ENCODE measurements around the gene QDPR.

Gene QDPR

GRCh38 chr4:17511950-17512795 is at the start of gene QDPR:
Gene QDPR, minus strand, starts transcription at chr4:17512090. Its CDS starts 36 bp downstream, at chr4:17512054.
- Histone ChIP-seq H3K4me3 (ENCODE audit: low read length) (peak within 1 kb of the TSS; percentile 82), H3K27me3 (ENCODE audit: control insufficient read depth, insufficient read depth, low read length) (peaks cover 16% of the 10 kb centered on the region), H3K9ac (ENCODE audit: low read length) (peak within 1 kb of the TSS; percentile 75), H3K27ac (ENCODE audit: low read length) (no peak within 1 kb of the TSS), H3K36me3 (ENCODE audit: control insufficient read depth, low read depth, low read length) (peaks cover 9% of the 10 kb centered on the region), H3K9me3 (ENCODE audit: control insufficient read depth, low read depth, low read length) (no peaks in the 10 kb centered on the region), H3K4me1 (ENCODE audit: control insufficient read depth, low read depth, low read length) (peaks cover 14% of the 10 kb centered on the region)

- no peaks in the 10 kb centered on the region for H3K27me3 ChIP-seq (ENCODE audit: control insufficient read depth, insufficient read depth, low read length)
- H3K4me1 ChIP-seq (ENCODE audit: control insufficient read depth, low read depth, low read length) = no peaks in the 10 kb centered on the region
- no peaks in the 10 kb centered on the region for H3K9me3 ChIP-seq (ENCODE audit: control insufficient read depth, low read depth, low read length)
- no peak overlapping the region for H3K27ac ChIP-seq (ENCODE audit: low read length)
- H3K9ac ChIP-seq (ENCODE audit: low read length) = no peak overlapping the region
- no peak overlapping the region for H3K4me3 ChIP-seq (ENCODE audit: low read length)
- no peaks in the 10 kb centered on the region for H3K36me3 ChIP-seq (ENCODE audit: control insufficient read depth, low read depth, low read length)
Measured at GRCh38 chr4:17561195-17561909, 49.5 kb upstream of the QDPR start.

GRCh38 chr4:17560065-17560673 is 48.3 kb upstream of the QDPR start:
- no peaks in the 10 kb centered on the region for H3K27me3 ChIP-seq (ENCODE audit: control insufficient read depth, insufficient read depth, low read length)
- H3K4me3 ChIP-seq (ENCODE audit: low read length) = no peak overlapping the region
- H3K9me3 ChIP-seq (ENCODE audit: control insufficient read depth, low read depth, low read length) = no peaks in the 10 kb centered on the region
- H3K27ac ChIP-seq (ENCODE audit: low read length) = no peak overlapping the region
- H3K36me3 ChIP-seq (ENCODE audit: control insufficient read depth, low read depth, low read length) = no peaks in the 10 kb centered on the region
- no peaks in the 10 kb centered on the region for H3K4me1 ChIP-seq (ENCODE audit: control insufficient read depth, low read depth, low read length)
- no peak overlapping the region for H3K9ac ChIP-seq (ENCODE audit: low read length)

- H3K9me3 ChIP-seq (ENCODE audit: control insufficient read depth, low read depth, low read length) = no peaks in the 10 kb centered on the region
Measured at GRCh38 chr4:17559709-17560048, 47.8 kb upstream of the QDPR start.

GRCh38 chr4:17558941-17559708 is 47.2 kb upstream of the QDPR start:
- Histone ChIP-seq H3K4me1 (ENCODE audit: control insufficient read depth, low read depth, low read length) (no peaks in the 10 kb centered on the region), H3K9ac (ENCODE audit: low read length) (no peak overlapping the region), H3K4me3 (ENCODE audit: low read length) (no peak overlapping the region), H3K9me3 (ENCODE audit: control insufficient read depth, low read depth, low read length) (no peaks in the 10 kb centered on the region), H3K27ac (ENCODE audit: low read length) (no peak overlapping the region), H3K27me3 (ENCODE audit: control insufficient read depth, insufficient read depth, low read length) (no peaks in the 10 kb centered on the region), H3K36me3 (ENCODE audit: control insufficient read depth, low read depth, low read length) (no peaks in the 10 kb centered on the region)

More at GRCh38 chr4:17559709-17560048, 47.8 kb upstream of the QDPR start:
- H3K27ac ChIP-seq (ENCODE audit: low read length) = no peak overlapping the region
- no peaks in the 10 kb centered on the region for H3K27me3 ChIP-seq (ENCODE audit: control insufficient read depth, insufficient read depth, low read length)
- H3K4me3 ChIP-seq (ENCODE audit: low read length) = no peak overlapping the region
- H3K9ac ChIP-seq (ENCODE audit: low read length) = no peak overlapping the region
- no peaks in the 10 kb centered on the region for H3K4me1 ChIP-seq (ENCODE audit: control insufficient read depth, low read depth, low read length)
- no peaks in the 10 kb centered on the region for H3K36me3 ChIP-seq (ENCODE audit: control insufficient read depth, low read depth, low read length)

GRCh38 chr4:17557880-17558279 is 46.0 kb upstream of the QDPR start:
- no peak overlapping the region for H3K4me3 ChIP-seq (ENCODE audit: low read length)
- no peak overlapping the region for H3K9ac ChIP-seq (ENCODE audit: low read length)
- H3K9me3 ChIP-seq (ENCODE audit: control insufficient read depth, low read depth, low read length) = no peaks in the 10 kb centered on the region
- H3K4me1 ChIP-seq (ENCODE audit: control insufficient read depth, low read depth, low read length) = no peaks in the 10 kb centered on the region
- no peak overlapping the region for H3K27ac ChIP-seq (ENCODE audit: low read length)
- H3K27me3 ChIP-seq (ENCODE audit: control insufficient read depth, insufficient read depth, low read length) = no peaks in the 10 kb centered on the region
- H3K36me3 ChIP-seq (ENCODE audit: control insufficient read depth, low read depth, low read length) = no peaks in the 10 kb centered on the region

- H3K36me3 ChIP-seq (ENCODE audit: control insufficient read depth, low read depth, low read length) = no peaks in the 10 kb centered on the region
- H3K27ac ChIP-seq (ENCODE audit: low read length) = no peak overlapping the region
- H3K9ac ChIP-seq (ENCODE audit: low read length) = no peak overlapping the region
- no peak overlapping the region for H3K4me3 ChIP-seq (ENCODE audit: low read length)
- no peaks in the 10 kb centered on the region for H3K4me1 ChIP-seq (ENCODE audit: control insufficient read depth, low read depth, low read length)
- no peaks in the 10 kb centered on the region for H3K27me3 ChIP-seq (ENCODE audit: control insufficient read depth, insufficient read depth, low read length)
- no peaks in the 10 kb centered on the region for H3K9me3 ChIP-seq (ENCODE audit: control insufficient read depth, low read depth, low read length)
Measured at GRCh38 chr4:17556498-17556897, 44.6 kb upstream of the QDPR start.

GRCh38 chr4:17554568-17554967 is 42.7 kb upstream of the QDPR start:
- Histone ChIP-seq H3K27me3 (ENCODE audit: control insufficient read depth, insufficient read depth, low read length) (no peaks in the 10 kb centered on the region), H3K9me3 (ENCODE audit: control insufficient read depth, low read depth, low read length) (no peaks in the 10 kb centered on the region), H3K27ac (ENCODE audit: low read length) (no peak overlapping the region), H3K4me3 (ENCODE audit: low read length) (no peak overlapping the region), H3K4me1 (ENCODE audit: control insufficient read depth, low read depth, low read length) (no peaks in the 10 kb centered on the region), H3K36me3 (ENCODE audit: control insufficient read depth, low read depth, low read length) (no peaks in the 10 kb centered on the region), H3K9ac (ENCODE audit: low read length) (no peak overlapping the region)

- H3K27ac ChIP-seq (ENCODE audit: low read length) = no peak overlapping the region
- H3K27me3 ChIP-seq (ENCODE audit: control insufficient read depth, insufficient read depth, low read length) = no peaks in the 10 kb centered on the region
- no peaks in the 10 kb centered on the region for H3K4me1 ChIP-seq (ENCODE audit: control insufficient read depth, low read depth, low read length)
- no peaks in the 10 kb centered on the region for H3K9me3 ChIP-seq (ENCODE audit: control insufficient read depth, low read depth, low read length)
- H3K9ac ChIP-seq (ENCODE audit: low read length) = no peak overlapping the region
- no peak overlapping the region for H3K4me3 ChIP-seq (ENCODE audit: low read length)
- H3K36me3 ChIP-seq (ENCODE audit: control insufficient read depth, low read depth, low read length) = no peaks in the 10 kb centered on the region
Measured at GRCh38 chr4:17552427-17552826, 40.5 kb upstream of the QDPR start.

- peaks cover 9% of the 10 kb centered on the region for H3K27me3 ChIP-seq (ENCODE audit: control insufficient read depth, insufficient read depth, low read length)
- no peaks in the 10 kb centered on the region for H3K9me3 ChIP-seq (ENCODE audit: control insufficient read depth, low read depth, low read length)
- no peak overlapping the region for H3K27ac ChIP-seq (ENCODE audit: low read length)
- no peak overlapping the region for H3K4me3 ChIP-seq (ENCODE audit: low read length)
- no peak overlapping the region for H3K9ac ChIP-seq (ENCODE audit: low read length)
- no peaks in the 10 kb centered on the region for H3K4me1 ChIP-seq (ENCODE audit: control insufficient read depth, low read depth, low read length)
- no peaks in the 10 kb centered on the region for H3K36me3 ChIP-seq (ENCODE audit: control insufficient read depth, low read depth, low read length)
Measured at GRCh38 chr4:17550549-17550948, 38.7 kb upstream of the QDPR start.

- Histone ChIP-seq H3K9me3 (ENCODE audit: control insufficient read depth, low read depth, low read length) (no peaks in the 10 kb centered on the region), H3K4me1 (ENCODE audit: control insufficient read depth, low read depth, low read length) (peaks cover 4% of the 10 kb centered on the region), H3K36me3 (ENCODE audit: control insufficient read depth, low read depth, low read length) (no peaks in the 10 kb centered on the region), H3K9ac (ENCODE audit: low read length) (no peak overlapping the region), H3K27ac (ENCODE audit: low read length) (no peak overlapping the region), H3K27me3 (ENCODE audit: control insufficient read depth, insufficient read depth, low read length) (peaks cover 9% of the 10 kb centered on the region), H3K4me3 (ENCODE audit: low read length) (no peak overlapping the region)
Measured at GRCh38 chr4:17546678-17547077, 34.8 kb upstream of the QDPR start.
